H4 (cell line): ENCODE data around the gene FGFR2. TPM values are rescaled to one million over a fixed set of nuclear protein-coding genes. Genes with fewer than 3 reads are reported as not detected.

Experiments
- DNase-seq: peaks from one replicate; pipeline ENCODE4 v3.0.0-alpha.2; 2015; ENCODE audit warnings: low spot score
- total RNA-seq: library from RNA; depleted of rRNA; stranded (reverse); fragments of >200 nt; shearing (Covaris generic); gene quantifications from 2 replicates; pipeline ENCODE4 v1.2.3, GENCODE V29; 2014

Gene FGFR2
- total RNA-seq, 1 experiment from 2014 or later = 5.0 TPM

DNA sequence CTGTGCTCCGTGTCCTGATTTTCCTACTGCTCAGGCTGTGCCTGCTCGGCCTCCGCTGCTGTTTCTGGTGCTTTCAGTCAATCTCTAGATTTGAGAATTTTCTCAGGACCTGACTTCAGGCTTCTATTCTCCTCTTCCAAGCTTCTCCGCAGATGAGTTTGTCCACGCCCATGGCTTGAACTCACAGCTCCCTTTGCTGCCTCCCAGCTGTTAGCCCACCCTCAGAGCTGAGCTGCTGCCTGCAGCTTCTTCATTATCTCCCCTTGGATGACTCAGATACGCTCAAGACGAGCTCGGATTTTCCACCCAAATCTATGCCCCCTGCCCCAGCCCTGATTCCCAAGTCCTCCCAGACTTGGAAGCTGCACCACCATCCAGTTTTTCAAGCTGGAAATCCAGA, 104.7 kb downstream of the FGFR2 start:
- no peak for DNase-seq

DNA sequence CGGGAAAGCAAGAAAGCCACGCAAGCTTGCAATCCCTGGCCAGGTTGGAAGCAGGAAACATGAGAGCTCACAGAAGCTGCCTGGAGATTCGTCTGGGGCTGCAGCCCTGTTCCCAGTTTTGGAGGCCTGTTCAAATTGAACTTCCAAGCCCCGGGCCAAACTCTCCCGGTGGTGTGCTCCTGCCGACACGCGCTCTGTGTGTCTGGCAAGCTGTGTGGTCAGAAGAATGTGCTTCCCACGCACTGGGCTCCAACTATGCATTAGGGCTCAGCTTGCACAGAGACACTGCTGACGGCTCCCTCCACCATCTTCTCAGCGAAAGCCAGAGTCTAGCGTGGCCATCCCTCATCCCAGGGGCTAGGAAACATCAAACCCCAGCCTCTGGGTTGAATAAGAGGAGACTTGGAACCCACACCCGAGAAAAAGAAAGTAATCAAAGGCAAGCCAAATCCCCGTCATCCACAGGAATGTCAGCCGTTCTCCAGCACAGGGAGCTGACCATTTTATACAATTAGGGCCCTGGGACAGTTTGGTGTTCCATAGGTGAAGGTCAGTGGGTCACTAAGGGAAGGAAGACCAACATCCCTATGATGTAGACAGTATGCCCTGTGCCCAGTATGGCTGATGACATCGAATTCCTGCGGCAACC, 107.2 kb downstream of the FGFR2 start:
- no peak for DNase-seq

DNA sequence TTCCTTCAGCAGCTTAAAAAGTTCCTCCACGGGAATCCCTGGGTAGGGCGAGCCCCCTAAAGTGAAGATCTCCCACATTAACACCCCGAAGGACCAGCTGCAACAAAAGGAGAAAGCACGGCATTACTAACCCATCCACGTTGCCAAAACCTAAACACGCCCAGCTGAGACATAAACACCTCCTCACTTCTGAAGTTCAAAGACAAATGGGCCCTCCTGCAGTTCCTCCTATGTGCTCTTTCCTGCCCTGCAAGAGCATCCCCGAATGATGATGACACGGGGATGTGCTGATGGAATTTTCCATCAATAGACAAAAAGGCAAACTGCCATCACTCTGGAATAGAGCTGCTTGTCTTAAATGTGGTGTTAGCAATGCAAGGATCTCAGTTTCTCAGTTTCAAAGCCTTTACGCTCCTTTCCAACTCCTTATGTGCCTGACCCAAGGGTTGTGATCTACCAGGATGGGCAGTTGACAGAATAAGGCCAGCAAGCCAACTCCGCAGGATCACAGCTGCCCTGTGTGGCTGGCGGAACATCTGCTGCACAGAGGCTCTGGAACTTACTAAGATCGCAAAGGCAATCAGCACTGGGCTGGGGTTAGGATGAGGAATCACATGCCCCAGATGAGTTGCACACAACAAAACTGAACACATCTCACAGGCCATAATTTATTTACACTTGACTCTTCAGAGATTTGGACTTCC, 112.7 kb downstream of the FGFR2 start:
- DNase-seq = no peak

DNA sequence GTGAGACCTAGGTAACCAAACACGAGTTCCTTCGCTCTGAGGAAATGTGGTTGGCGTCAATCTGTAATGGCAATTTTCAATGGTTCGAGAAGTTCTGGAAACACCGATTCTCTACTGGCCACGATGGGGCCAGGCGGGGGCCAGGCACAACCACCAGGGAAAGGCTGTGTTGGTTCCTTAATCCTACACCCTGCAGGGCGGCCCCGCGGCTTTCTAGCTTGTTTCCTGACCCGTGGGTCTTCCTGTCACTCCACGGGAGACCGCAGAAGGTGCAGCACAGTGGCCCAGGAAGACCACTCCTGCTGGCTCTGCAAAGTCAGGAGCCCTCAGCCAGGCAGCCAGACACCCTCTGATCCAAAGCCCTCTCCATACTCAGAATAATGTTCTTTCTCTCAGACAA, 113.4 kb downstream of the FGFR2 start:
- no peak for DNase-seq

DNA sequence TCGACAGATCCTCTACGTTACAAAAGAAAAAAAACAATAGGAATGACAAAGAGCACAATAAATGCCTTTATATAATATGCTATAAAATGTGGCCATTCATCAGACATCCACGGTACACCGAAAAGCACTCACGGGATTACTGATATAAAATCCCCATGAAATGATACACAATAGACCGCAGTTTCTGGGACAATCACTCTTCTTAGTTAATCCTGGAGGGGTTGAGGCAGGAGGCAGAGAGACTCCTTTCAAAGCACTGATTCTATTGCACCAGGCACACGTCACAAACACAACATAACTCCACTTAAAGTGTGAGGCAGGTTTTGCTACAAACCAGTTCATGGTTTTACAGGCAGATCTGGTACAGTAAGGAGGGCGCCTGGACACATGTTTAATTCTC, 113.8 kb downstream of the FGFR2 start:
- no peak for DNase-seq

DNA sequence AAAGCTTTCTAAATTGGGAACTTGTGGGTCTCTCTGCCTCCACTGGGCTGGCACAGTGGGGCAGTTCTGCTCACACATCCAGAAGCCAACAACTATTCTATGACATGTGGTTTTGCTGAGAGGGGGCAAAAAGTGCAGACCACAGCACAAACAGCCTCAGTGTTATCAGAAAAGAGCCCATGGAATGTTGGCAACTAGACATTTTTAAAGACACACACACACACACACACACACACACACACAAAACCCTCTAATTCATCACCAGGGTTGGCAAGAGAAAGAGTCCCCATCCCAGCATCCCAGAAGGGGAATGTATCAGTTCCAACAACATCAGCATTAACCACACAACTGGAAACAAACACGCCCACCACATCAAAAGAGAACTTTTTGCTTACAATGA, 117.1 kb downstream of the FGFR2 start:
- DNase-seq = peak; percentile 37

DNA sequence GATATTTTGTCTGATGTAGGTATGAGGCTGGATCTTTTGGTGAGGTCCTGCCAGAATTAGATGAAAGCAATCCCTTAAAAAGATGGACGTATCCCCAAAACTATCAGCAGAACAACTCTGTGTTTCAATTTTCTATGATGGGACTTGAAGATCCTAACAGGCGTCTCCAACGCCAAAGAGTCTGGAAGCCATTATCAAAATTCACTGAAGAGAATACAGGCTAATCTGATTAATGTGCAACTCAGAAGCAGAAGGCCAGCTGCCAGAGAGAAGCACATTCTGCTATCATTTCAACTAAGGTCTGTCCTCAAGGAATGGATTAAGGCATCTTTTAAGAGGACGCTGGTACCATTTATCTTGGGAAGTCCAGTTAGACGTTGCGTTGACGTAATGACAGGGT, 119.7 kb downstream of the FGFR2 start:
- no peak for DNase-seq

DNA sequence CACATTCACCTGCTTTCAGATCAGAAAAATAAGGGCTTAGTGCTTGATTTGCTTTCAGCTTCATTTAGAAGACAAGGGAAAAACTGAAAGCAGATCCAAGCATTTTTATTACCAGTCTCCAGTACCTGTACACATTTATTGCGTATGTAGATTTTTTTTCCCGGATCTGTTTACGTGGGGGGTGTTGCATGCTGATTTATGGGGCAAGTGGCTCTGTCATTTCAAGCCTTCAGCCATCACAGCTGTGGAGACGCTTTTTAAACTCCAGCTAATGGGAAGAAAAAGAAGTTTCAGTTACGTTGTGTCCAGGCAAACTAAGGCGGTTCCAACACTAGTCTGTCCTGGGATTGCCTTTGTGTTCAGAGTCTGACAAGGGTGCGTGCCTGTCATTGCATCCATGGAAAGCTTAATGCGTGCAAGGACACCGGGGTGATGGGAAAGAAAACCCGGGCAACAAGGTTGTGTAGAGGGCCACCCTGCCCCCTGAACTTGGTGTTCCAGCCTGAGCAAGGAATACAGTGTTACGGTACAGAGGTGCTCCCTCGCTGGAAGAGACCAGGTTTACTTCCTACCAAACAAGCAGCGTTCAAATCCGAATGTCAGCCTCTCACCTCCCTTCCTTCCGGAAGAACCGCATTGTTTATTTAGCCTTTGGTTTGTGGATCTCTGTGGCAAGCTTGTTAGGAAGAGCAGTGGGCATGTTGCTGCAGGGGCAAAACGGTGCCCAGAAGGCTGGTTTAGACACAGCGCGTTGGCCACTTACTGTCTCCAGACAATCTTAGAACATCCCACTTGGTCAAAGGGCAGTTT, 128.2 kb downstream of the FGFR2 start:
- peak; percentile 37 for DNase-seq

DNA sequence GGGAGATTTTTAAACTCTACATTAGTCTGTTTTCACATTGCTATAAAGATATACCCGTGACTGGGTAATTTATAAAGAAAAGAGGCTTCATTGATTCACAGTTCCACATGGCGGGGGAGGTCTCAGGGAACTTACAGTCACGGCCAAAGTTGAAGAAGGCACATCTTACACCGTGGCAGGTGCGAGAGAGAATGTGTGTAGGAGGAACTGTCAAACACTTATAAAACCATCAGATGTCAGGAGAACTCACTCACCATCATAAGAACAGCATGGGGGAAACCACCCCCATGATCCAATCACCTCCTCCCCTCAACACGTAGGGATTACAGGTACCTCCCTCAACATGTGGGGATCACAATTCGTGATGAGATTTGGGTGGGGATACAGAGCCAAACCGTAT, 129.5 kb downstream of the FGFR2 start:
- DNase-seq = no peak

DNA sequence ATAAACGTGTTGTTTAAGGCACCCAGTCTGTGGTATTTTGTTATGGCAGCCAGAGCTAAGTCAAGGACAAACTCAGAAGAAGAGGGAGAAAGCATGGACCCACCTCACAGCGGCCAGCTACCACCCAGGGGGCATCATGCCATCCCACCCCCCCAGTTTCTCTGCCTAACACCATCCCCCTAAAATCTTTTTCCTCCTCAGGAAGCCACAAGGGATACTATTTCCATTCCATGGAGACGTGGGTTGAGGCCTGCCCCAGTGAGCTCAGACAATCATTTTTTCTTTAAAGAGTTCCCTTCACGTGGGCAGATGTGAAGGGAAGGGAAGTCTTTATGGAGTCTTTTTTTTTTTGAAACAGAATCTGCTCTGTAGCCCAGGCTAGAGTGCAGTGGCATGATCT, 131.8 kb downstream of the FGFR2 start:
- DNase-seq = no peak

DNA sequence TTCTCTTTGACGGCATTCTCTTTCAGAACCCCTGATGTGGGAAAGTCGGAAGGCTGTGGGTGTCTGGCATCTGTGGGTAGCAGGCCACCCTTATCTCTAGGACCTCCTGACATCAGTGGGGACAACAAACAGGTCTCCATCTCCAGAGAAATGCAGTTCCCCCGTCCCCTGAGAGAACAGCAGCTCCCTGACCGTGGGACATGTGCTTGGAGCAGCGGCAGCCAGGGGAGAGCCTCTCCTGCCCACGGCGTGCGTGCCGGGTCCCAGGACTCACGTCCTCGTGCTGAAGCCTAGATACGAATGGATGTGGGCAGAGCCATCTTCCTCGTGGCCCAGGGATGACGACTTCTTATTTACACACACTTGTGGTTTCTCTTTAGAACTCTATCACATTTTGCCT, 133.0 kb downstream of the FGFR2 start:
- DNase-seq = no peak

DNA sequence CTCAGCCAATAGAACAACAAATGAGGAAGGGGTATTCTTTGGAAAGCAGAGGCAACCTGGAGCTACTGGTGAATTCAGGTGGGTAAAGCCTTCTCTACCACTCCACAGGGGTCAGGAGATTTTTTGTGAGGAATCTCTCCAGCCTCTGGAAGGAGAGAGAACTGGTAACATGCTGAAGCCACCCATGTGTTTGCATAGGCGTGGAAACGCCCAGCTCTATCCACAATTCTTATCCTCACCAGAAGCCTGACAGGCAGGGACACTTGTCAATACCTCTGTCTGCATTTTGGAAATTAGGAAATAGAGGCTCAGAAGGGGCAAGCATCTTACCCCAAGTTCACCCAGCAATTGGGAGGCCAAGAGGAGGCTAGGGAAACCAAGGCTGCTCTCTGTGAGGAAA, 133.7 kb downstream of the FGFR2 start:
- DNase-seq = no peak

DNA sequence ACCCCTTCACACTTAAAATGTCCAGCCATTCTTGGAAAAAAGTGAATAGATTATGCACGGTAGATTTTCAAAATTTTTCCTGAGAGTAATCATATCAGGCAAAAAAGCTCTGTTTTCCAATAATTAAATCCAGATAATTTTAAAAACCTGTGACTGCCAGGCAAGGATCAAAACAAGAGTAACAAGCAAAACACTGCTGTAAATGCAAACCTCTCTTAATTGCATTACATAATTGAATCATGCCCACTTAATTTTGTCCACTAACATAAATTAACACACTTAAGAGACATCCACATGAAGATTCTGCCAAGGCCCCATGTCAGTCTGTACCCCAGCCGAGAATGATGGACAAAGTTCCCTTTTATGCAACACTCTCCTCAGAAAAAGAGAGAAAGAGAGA, 135.3 kb downstream of the FGFR2 start:
- no peak for DNase-seq

DNA sequence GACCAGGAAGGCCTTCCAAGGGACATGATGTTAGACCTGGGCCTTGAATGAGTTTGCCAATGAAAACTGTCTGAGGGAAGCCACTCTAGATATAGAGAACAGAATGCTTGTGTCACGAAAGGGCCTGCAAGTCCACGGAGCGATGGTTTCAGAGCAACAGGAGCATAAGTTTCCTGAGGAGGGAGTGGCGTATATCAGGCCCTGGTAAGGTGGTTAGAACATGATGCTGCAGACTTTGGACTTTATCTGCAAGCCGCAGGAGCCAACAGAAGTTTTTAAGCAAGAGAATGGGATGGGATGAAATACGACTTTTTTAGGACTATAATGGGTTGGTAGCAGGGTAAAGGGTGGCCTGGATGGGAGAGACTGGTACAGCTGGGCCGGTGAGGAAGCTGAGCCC, 136.0 kb downstream of the FGFR2 start:
- DNase-seq = no peak

DNA sequence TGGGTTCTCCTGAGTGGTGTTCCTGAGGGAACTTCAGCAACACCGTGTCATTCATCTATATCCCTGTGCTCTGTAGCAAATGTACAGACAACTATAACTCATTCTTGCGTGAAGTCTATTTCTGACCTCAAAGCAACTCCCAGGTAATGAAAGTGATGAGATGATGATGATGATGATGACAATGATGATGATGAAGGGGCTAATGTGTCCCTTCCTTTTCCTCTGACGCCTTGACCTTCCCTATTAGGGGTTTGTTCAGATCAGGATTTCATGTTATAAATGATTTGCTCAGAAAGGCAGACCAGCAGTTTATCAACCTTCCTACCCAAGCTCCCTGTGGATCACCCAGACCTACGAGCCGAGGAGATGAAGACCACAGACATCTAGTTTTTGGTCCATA, 136.9 kb downstream of the FGFR2 start:
- DNase-seq = no peak

DNA sequence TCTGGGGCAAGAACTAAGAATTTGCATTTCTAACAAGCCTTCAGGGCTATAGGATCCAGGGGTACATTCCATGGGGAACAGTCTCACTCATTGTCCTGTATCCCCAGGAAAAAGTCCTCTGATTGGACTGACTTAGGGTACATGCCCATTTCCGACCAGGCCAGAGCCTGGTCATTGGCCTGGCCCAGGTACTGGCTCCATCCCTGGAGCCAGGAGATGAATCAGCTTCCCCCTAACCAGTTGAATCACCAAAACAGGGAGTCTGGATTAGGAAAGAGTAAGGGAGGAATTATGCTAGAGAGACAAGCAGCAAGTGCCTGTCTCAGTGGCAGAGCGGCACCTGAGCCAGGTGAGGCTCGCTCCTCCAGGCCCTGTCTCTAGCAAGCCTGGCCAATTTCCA, 137.5 kb downstream of the FGFR2 start:
- DNase-seq = no peak

DNA sequence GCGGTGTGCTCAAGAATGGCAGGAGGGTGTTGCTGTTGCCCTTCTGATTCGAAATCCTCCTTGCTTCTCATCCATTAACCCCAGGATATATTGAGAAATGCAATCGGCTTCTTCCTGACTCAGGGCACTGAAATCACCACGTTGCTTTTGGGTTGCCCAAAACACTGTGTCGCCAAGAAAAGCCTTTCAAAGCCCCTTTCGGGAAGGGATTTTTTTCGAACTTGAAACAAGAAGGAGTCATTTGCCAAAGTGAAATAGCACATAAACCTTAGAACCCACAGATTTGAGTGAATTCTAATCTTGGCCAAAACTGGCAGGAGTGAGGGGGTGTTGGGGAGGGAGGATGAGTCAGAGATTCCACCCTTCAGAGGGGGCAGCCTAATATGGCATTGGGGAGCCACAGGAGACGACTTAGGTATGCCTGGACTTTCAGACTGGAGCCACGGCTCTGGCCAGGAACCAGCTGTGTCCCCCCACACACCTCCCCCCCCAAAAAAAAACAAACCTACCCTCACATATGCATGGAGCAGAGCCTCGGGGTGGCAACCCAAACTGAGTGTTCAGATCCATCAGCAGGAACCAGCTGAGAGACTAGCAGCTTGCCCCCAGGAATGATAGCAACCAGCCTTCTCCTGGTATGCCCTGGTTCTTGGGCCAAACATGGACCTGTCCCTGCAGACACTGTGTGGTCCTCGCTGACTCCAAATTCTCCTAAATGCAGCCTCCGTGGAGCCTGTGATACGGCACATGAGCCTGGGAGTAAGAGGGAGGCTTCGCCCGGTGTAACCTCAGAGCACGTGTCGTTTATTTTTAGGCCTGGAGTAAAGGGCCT, 138.4 kb downstream of the FGFR2 start:
- peak; percentile 41 for DNase-seq

DNA sequence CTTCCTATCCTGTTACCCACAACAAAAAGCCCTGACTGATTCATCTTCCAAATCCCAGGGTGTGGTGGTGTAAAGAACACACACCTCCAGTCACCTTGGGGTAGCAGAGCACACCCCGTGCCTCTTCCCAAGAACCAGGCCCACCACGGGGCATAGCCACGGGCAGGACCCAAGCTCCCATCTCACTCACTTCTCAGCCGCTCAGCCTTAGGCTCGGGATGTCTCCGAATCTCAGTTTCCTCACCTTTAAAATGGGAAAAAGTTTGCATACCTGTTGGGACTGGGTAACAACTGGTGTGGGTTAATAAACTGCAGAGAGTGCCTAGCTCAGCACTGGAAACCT, 139.0 kb downstream of the FGFR2 start:
- no peak for DNase-seq

DNA sequence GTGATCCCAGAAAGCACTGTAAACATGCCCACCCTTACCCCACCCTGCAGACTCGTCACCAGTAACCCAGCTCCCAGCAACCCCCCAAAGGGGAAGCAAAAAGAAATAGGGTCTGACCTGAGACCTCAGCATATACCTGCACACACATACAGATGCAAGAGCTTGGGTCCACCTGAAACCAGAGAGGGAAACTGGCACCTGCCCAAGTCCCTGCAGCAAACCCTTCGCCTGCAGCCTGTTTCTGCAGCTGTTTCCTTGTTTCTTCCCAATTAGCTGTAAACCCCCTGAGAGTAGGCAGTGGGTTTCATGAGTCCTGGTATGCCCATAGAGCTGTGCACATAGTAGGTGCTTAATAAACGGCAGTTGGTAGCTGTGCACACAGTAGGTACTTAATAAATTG, 140.5 kb downstream of the FGFR2 start:
- no peak for DNase-seq

DNA sequence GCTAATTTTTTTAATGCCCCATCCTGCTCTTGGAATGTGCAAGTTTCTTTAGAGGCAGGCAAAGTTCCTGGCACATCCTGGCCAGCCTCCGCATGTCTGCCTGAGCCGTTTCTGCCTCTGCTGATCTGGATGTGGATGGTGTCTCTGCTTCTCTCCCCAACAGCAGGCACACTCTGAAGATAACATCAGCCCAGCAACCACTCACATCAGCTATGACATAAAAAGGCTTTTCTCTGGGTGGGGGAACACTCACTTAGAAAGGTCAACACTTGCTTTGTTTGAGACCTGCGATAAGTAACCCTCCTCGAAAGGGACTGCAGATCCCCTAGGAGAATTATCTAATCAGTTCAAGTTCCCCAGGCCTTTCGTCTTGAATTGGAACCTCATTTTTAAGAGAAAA, 142.9 kb downstream of the FGFR2 start:
- no peak for DNase-seq

DNA sequence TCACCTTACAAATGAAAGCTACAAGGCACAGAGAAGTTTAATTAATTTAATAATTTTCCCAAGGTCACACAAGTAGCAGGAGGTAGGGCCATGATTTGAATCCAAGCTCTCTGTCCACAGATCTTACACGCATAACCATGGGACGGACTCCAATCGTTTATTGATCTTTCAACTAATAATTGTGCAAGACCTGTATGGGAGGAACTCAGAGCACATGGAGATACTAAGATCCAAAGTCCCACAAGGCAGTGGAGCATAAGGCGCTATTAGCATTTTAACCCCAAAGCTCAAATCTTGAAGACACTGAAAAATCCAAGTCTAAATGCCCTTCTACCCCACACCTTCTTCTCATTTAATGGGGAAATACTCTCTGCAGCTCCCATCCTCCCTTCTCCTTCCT, 143.5 kb downstream of the FGFR2 start:
- no peak for DNase-seq

DNA sequence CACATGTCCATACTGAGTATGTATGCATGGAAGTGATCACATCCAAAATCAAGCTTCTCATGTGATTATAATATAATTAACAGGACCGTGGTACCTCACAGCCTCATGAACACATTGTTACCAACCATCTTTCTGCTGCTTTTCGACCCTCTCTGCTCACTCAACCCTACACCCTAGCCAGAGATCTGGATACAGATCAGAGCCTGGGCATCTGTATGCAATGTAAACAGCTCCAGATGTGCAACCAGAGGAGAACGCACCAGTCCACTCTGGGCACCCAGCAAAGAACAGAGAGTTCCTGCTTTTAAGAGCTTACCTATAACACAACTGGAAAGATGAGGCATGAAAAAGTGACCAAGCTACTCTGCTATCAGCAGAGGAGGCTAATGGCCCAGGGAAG, 145.1 kb downstream of the FGFR2 start:
- DNase-seq = no peak
